K562 (cell line): ENCODE measurements around the gene TBXAS1. TPM values are rescaled to one million over a fixed set of nuclear protein-coding genes. Genes with fewer than 3 reads are reported as not detected.

Experiments used
- ATAC-seq: fragments of 200-7000 bp; cut with Tn5 transposase; 3 replicates; pipeline ENCODE4 v1.9.1; 2020; ENCODE audit warnings: moderate library complexity
- BruUV-seq: library from RNA; stranded (reverse); fragments of 400-500 nt; replicated peaks from 2 replicates; lab custom pipeline; 2021; lab: Mats Ljungman, UMichigan
- CTCF ChIA-PET: fragments of 300-600 bp; formaldehyde crosslinking; extraction: SDS; loops from one replicate; lab custom pipeline; 2021; ENCODE audit warnings: low intra/inter-chr PET ratio; lab: Yijun Ruan, JAX
- POLR2A ChIA-PET: fragments of 300-600, 350-650 bp; sonication (Branson Sonifier 250); formaldehyde crosslinking; extraction: SDS; loops from one replicate; lab custom pipeline; 2021; ENCODE audit warnings: antibody characterized with exemption, inconsistent platforms; lab: Yijun Ruan, JAX
- DNase-seq, 4 experiments: peaks; one replicate each; pipeline versions ENCODE4 v3.0.0 to v3.0.0-alpha.2; 2011 to 2018; ENCODE audit warnings: low spot score in 3 of 4, mixed read lengths in 3 of 4; ENCODE audit errors: extremely low read depth in 1 of 4
- FAIRE-seq: peaks from 2 replicates; lab custom pipeline; 2011; peaks lifted over from hg19 to GRCh38; lab: Jason Lieb, UNC
- H2AFZ ChIP-seq: 2 replicates; pipeline ENCODE4 v1.6.0; 2011; ENCODE audit warnings: low read depth, low read length, control low read depth, inconsistent platforms
- H3K27ac ChIP-seq: fragments of 200-600 bp; 3 replicates; pipeline ENCODE4 v1.8.0; 2011; ENCODE audit warnings: low read depth, mild to moderate bottlenecking, control low read depth, inconsistent platforms, low read length, moderate library complexity, mixed read lengths; ENCODE audit errors: extremely low read depth
- H3K27me3 ChIP-seq, 2 experiments: fragments of 300-600 bp in 1 of 2; 2 replicates in 1 of 2; 3 replicates in 1 of 2; pipeline versions ENCODE4 v1.6.0 to v1.8.0; 2011; ENCODE audit warnings: inconsistent platforms in 2 of 2, low read length in 2 of 2, mild to moderate bottlenecking in 1 of 2, mixed read lengths in 1 of 2, moderate library complexity in 1 of 2; ENCODE audit not compliant: control insufficient read depth in 2 of 2, insufficient read depth in 2 of 2
- H3K36me3 ChIP-seq: fragments of 300-600 bp; 3 replicates; pipeline ENCODE4 v1.8.0; 2011; ENCODE audit warnings: mild to moderate bottlenecking, low read length, inconsistent platforms; ENCODE audit not compliant: control insufficient read depth, insufficient read depth
- H3K4me1 ChIP-seq, 2 experiments: fragments of 200-600 bp in 1 of 2; replicated peaks in 1 of 2; 2 replicates in 1 of 2; 3 replicates in 1 of 2; pipeline versions ENCODE4 v1.5.1 to v1.8.0; 2011; ENCODE audit warnings: inconsistent platforms in 2 of 2, low read length in 2 of 2, mild to moderate bottlenecking in 1 of 2, mixed read lengths in 1 of 2, moderate library complexity in 1 of 2; ENCODE audit not compliant: control insufficient read depth in 2 of 2, insufficient read depth in 2 of 2
- H3K4me2 ChIP-seq: 2 replicates; pipeline ENCODE4 v1.6.1; 2011; ENCODE audit warnings: low read length, control low read depth, inconsistent platforms, mixed read lengths; ENCODE audit not compliant: insufficient read depth
- H3K4me3 ChIP-seq: fragments of 200-600 bp; sonication (generic), shearing (Covaris generic); 2 replicates; pipeline ENCODE4 v1.5.1; 2016; ENCODE audit warnings: control low read depth, inconsistent platforms
- H3K79me2 ChIP-seq: fragments of 200-600 bp; 3 replicates; pipeline ENCODE4 v1.8.0; 2011; ENCODE audit warnings: low read length, inconsistent platforms; ENCODE audit not compliant: control insufficient read depth, insufficient read depth
- H3K9ac ChIP-seq, 2 experiments: 2 replicates each; pipeline versions ENCODE4 v1.6.0 to v1.6.1; 2011; ENCODE audit warnings: low read depth in 2 of 2, low read length in 2 of 2, control low read depth in 1 of 2, inconsistent platforms in 1 of 2, mild to moderate bottlenecking in 1 of 2, mixed read lengths in 1 of 2; ENCODE audit not compliant: insufficient read depth in 1 of 2
- H3K9me1 ChIP-seq: one replicate; pipeline ENCODE4 v1.6.0; 2011; ENCODE audit warnings: inconsistent platforms, mild to moderate bottlenecking, low read length, moderate library complexity; ENCODE audit not compliant: control insufficient read depth, insufficient read depth
- H3K9me3 ChIP-seq: replicated peaks from 2 replicates; pipeline ENCODE4 v1.5.1; 2011; ENCODE audit warnings: low read depth, low read length, inconsistent platforms; ENCODE audit not compliant: control insufficient read depth, insufficient read depth
- H4K20me1 ChIP-seq: replicated peaks from 2 replicates; pipeline ENCODE4 v1.6.1; 2011; ENCODE audit warnings: low read length, inconsistent platforms, mixed read lengths; ENCODE audit not compliant: control insufficient read depth, insufficient read depth
- C11orf30 ChIP-seq: fragments of 450-650 bp; IDR thresholded peaks from 2 replicates; pipeline ENCODE4 v1.6.1; 2016; ENCODE audit warnings: low read depth, mild to moderate bottlenecking
- EP300 ChIP-seq: IDR thresholded peaks from 2 replicates; pipeline ENCODE4 v1.6.1; 2012; ENCODE audit warnings: low read length, improper control_type of control experiment
- GTF3C2 ChIP-seq: IDR thresholded peaks from 3 replicates; pipeline ENCODE4 v1.6.1; 2011; ENCODE audit warnings: borderline replicate concordance, mild to moderate bottlenecking, moderate library complexity; ENCODE audit not compliant: insufficient read length; ENCODE audit errors: extremely low read depth
- IFI16 ChIP-seq: fragments of 250-450 bp; sonication (Bioruptor Pico); IDR thresholded peaks from 2 replicates; pipeline ENCODE4 v2.1.2; 2022; ENCODE audit warnings: mild to moderate bottlenecking, inconsistent platforms
- JUN ChIP-seq, 2 experiments: sonication (generic) in 1 of 2; formaldehyde crosslinking in 1 of 2; IDR thresholded peaks; 2 replicates each; pipeline versions ENCODE4 v1.6.1 to v1.8.0; 2012 to 2022; ENCODE audit warnings: borderline replicate concordance in 2 of 2, mild to moderate bottlenecking in 2 of 2, improper control_type of control experiment in 1 of 2, low read depth in 1 of 2, low read length in 1 of 2, missing genetic modification reagents in 1 of 2
- MAFF ChIP-seq: IDR thresholded peaks from 2 replicates; pipeline ENCODE4 v1.6.1; 2012; ENCODE audit warnings: low read length, improper control_type of control experiment
- MAFG ChIP-seq: fragments of 450-650 bp; conservative IDR thresholded peaks from 2 replicates; pipeline ENCODE4 v1.6.1; 2016; ENCODE audit warnings: missing genetic modification characterization, missing compliant biosample characterization
- NFYB ChIP-seq: IDR thresholded peaks from 2 replicates; pipeline ENCODE4 v1.6.1; 2011; ENCODE audit warnings: mild to moderate bottlenecking, moderate library complexity; ENCODE audit not compliant: insufficient read length; ENCODE audit errors: extremely low read depth
- RNF2 ChIP-seq: sonication (generic); IDR thresholded peaks from 2 replicates; pipeline ENCODE4 v1.6.1; 2016
- ZKSCAN8 ChIP-seq: fragments of 200-800 bp; sonication (Bioruptor generic); IDR thresholded peaks from 2 replicates; pipeline ENCODE4 v1.6.1; 2016; ENCODE audit warnings: missing genetic modification characterization, missing compliant biosample characterization
- ZNF134 ChIP-seq: fragments of 250-450 bp; sonication (Bioruptor Pico); conservative IDR thresholded peaks from 2 replicates; pipeline ENCODE4 v1.4.0; 2020
- ZNF316 ChIP-seq: fragments of 450-650 bp; IDR thresholded peaks from 2 replicates; pipeline ENCODE4 v1.6.1; 2016
- WGBS: fragments of 100-300 bp; shearing (Covaris generic); methylation state at CpG from one replicate; pipeline ENCODE4 v1.1.6; 2016; ENCODE audit warnings: low coverage, mixed read lengths; ENCODE audit not compliant: insufficient coverage; ENCODE audit errors: missing lambda C conversion rate; 5-methylcytosine and 5-hydroxymethylcytosine counted together
- in situ Hi-C: fragments of 300-500 bp; cut with MboI; formaldehyde crosslinking; loops from 4 replicates; pipeline ENCODE4 v1.15.0; 2018; ENCODE audit warnings: inconsistent platforms, mixed read lengths
- intact Hi-C: fragments of 100-400 bp; cut with micrococcal nuclease; formaldehyde crosslinking; loops from 2 replicates; pipeline ENCODE4 v1.14.2; 2022
- polyA plus RNA-seq, 8 experiments: library from polyadenylated mRNA; depleted of rRNA in 4 of 8; stranded (reverse) in 5 of 8; unstranded in 3 of 8; fragments of >200 nt; fragmentation: Nextera tagmentation in 2 of 8; fragmentation: Illumina TruSeq in 1 of 8; extraction: Ambion mirVana in 2 of 8; extraction: Trizol in 1 of 8; gene quantifications; 2 replicates each; pipeline versions ENCODE4 v1.2.1 to v1.2.3, GENCODE V29; 2011 to 2014; ENCODE audit warnings: inconsistent platforms in 1 of 8, missing spikeins in 1 of 8
- total RNA-seq, 7 experiments: library from RNA; depleted of rRNA in 6 of 7; stranded (reverse); fragments of >200 nt in 6 of 7; fragmentation: Illumina TruSeq in 2 of 7; extraction: Trizol in 2 of 7; gene quantifications; 2 replicates each; pipeline versions ENCODE4 v1.2.1 to v1.2.3, GENCODE V29; 2011 to 2021; ENCODE audit warnings: low replicate concordance in 1 of 7

The TBXAS1 gene
- total and polyA plus RNA-seq, 9 of the 15 experiments (the other 6 are each of a cell fraction or from before 2014, with no cell fraction given), result 1.1 to 8.3 (median 1.9) TPM

GRCh38 chr7:139908792-139909191 lies 79.7 kb downstream of the TBXAS1 start (continued):
- TF ChIP-seq NFYB (no peak), EP300 (peak; percentile 58; the same call in 1 of the 2 replicates), ZNF134 (CRISPR knock-in tag) (no peak), GTF3C2 (no peak), IFI16 (CRISPR knock-in tag) (no peak)

DNA sequence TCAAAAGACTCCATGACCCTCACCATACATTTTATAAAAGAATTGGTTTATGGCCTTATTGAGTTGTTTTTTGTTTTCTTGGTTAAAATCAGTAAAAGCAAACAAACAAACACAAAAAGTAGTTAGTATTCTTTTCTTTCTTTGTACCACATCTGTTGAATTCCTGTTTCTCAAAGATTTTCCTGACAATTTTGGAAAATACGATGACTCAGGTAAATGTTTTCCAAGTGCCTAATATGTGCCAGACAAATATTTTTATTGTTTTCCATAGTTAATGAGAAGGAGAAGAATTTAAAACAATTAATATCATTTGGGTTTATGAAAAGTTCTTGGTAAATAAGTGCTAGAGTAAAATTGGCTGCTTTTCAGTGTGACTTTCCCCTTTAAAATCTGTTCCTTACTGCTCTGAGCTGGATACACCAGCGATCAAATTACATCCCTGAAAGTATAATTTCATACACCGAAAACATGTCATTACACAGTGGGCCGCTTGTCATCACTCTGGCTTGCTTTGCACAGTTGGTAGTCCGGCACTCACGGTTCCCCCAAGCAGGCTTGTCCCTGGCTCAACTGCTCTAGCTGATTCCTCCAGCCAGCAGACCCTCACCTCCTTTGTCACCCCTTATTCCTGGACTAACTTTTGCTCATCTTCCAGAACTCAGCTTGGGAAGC lies 80.5 kb downstream of the TBXAS1 start:
- H3K4me2 ChIP-seq, result no peak overlapping the region
- H4K20me1 ChIP-seq, result no peaks in the 10 kb centered on the region
- intact Hi-C loops (no loop called here), in situ Hi-C loops (no loop called here)
- H3K4me1 ChIP-seq, result peaks cover 5 to 26% of the 10 kb centered on the region in 2 experiments; a peak in 4 of 5 replicates
- H3K9me3 ChIP-seq, result peaks cover 27% of the 10 kb centered on the region
- ChIA-PET CTCF (no interaction called here), POLR2A (interaction anchor here (0.8 to 1.6 kb wide), 3 partner anchors 8 to 13 kb away, joined by 3 to 8 read pairs (median 5); no protein-coding TSS in a partner anchor)
- FAIRE-seq (no peak), DNase-seq (peak in 1 of 4 experiments; percentile 12), ATAC-seq (peak; percentile 48; the same call in 1 of the 3 replicates)
- H3K27me3 ChIP-seq, result no peaks in the 10 kb centered on the region
- peak overlapping the region; percentile 25; the same call in 2 of the 3 replicates for H3K27ac ChIP-seq
- H3K4me3 ChIP-seq, result no peak overlapping the region
- H2AFZ ChIP-seq, result no peak overlapping the region
- H3K9ac ChIP-seq, result peak overlapping the region in 1 of 2 experiments; percentile 6; a peak in 1 of 4 replicates
- peaks cover under 1% of the 10 kb centered on the region; the same call in 1 of the 3 replicates for H3K36me3 ChIP-seq
- H3K79me2 ChIP-seq, result no peaks in the 10 kb centered on the region; the same call in 2 of the 3 replicates
- BruUV-seq, result no TSS peak
- 66% methylated on average over 6 of the region's 6 CpGs for WGBS
- peaks cover 2% of the 10 kb centered on the region for H3K9me1 ChIP-seq
- TF ChIP-seq C11orf30 (peak; percentile 93), RNF2 (no peak), ZNF316 (peak; percentile 98), MAFF (peak; percentile 88), ZKSCAN8 (CRISPR knock-in tag) (no peak), JUN (IDR thresholded peaks at IDR 0.05; ENCODE audit: borderline replicate concordance, low read depth, low read length) (no peak), JUN (CRISPR knock-in tag; IDR thresholded peaks at IDR 0.05; ENCODE audit: borderline replicate concordance) (no peak), MAFG (tag) (peak; percentile 89)
